Skeletal muscle satellite cell (primary cell): Measurements from ENCODE around the gene GEMIN4.
"Not testable (repeated sequence)": the region's sequence is repeated elsewhere in the genome, so short reads cannot be mapped to it uniquely, and the experiment has no call there.

ENCODE experiments used
- H3K27me3 ChIP-seq: 2 replicates; pipeline ENCODE4 v1.7.0; 2013; ENCODE audit warnings: low read length; ENCODE audit not compliant: control insufficient read depth, insufficient read depth
- H3K36me3 ChIP-seq: 2 replicates; pipeline ENCODE4 v1.7.0; 2013; ENCODE audit warnings: mild to moderate bottlenecking, control low read depth, low read length; ENCODE audit not compliant: insufficient read depth
- H3K4me1 ChIP-seq: 2 replicates; pipeline ENCODE4 v1.7.0; 2013; ENCODE audit warnings: low read length; ENCODE audit not compliant: control insufficient read depth, insufficient read depth
- H3K4me2 ChIP-seq: 2 replicates; pipeline ENCODE4 v1.7.0; 2013; ENCODE audit warnings: mild to moderate bottlenecking, low read length
- H3K4me3 ChIP-seq: 2 replicates; pipeline ENCODE4 v1.7.0; 2013; ENCODE audit warnings: low read length
- H3K9ac ChIP-seq: 2 replicates; pipeline ENCODE4 v1.7.0; 2013; ENCODE audit warnings: mild to moderate bottlenecking, low read depth, low read length, moderate library complexity
- H3K9me3 ChIP-seq: replicated peaks from 2 replicates; pipeline ENCODE4 v1.7.0; 2013; ENCODE audit warnings: mild to moderate bottlenecking, control low read depth, low read length

Gene GEMIN4

GRCh38 chr17:773467-774312 is 21.6 kb upstream of the GEMIN4 start:
- Histone ChIP-seq H3K9me3 (no peaks in the 10 kb centered on the region), H3K9ac (no peak overlapping the region), H3K4me2 (no peak overlapping the region), H3K27me3 (no peaks in the 10 kb centered on the region), H3K36me3 (peaks cover 78% of the 10 kb centered on the region), H3K4me3 (no peak overlapping the region), H3K4me1 (no peaks in the 10 kb centered on the region)

- Histone ChIP-seq H3K4me3 (no peak overlapping the region), H3K27me3 (no peaks in the 10 kb centered on the region), H3K9me3 (no peaks in the 10 kb centered on the region), H3K9ac (no peak overlapping the region), H3K4me1 (no peaks in the 10 kb centered on the region), H3K4me2 (no peak overlapping the region), H3K36me3 (peaks cover 72% of the 10 kb centered on the region)
These were observed 21.0 kb upstream of the GEMIN4 start for GRCh38 chr17:773016-773415.

GRCh38 chr17:767076-767475 is 15.0 kb upstream of the GEMIN4 start:
- no peak overlapping the region for H3K9ac ChIP-seq
- H3K36me3 ChIP-seq, result peaks cover 57% of the 10 kb centered on the region
- H3K4me1 ChIP-seq, result no peaks in the 10 kb centered on the region
- H3K4me3 ChIP-seq, result no peak overlapping the region
- H3K9me3 ChIP-seq, result no peaks in the 10 kb centered on the region
- no peak overlapping the region for H3K4me2 ChIP-seq
- H3K27me3 ChIP-seq, result no peaks in the 10 kb centered on the region

- Histone ChIP-seq H3K4me2 (no peak overlapping the region), H3K36me3 (peaks cover 58% of the 10 kb centered on the region), H3K9ac (no peak overlapping the region), H3K4me1 (no peaks in the 10 kb centered on the region), H3K4me3 (no peak overlapping the region), H3K9me3 (no peaks in the 10 kb centered on the region), H3K27me3 (no peaks in the 10 kb centered on the region)
These were observed 8.3 kb upstream of the GEMIN4 start for GRCh38 chr17:760371-760770.

GRCh38 chr17:759964-760363 is 7.9 kb upstream of the GEMIN4 start:
- Histone ChIP-seq H3K36me3 (peaks cover 54% of the 10 kb centered on the region), H3K27me3 (no peaks in the 10 kb centered on the region), H3K4me1 (no peaks in the 10 kb centered on the region), H3K9ac (no peak overlapping the region), H3K4me3 (no peak overlapping the region), H3K9me3 (no peaks in the 10 kb centered on the region), H3K4me2 (no peak overlapping the region)

- not testable (repeated sequence) for H3K9ac ChIP-seq, H3K27me3 ChIP-seq, H3K4me3 ChIP-seq, H3K9me3 ChIP-seq, H3K4me2 ChIP-seq, H3K4me1 ChIP-seq
- peaks cover 28% of the 10 kb centered on the region for H3K36me3 ChIP-seq
These were observed 4.0 kb upstream of the GEMIN4 start for GRCh38 chr17:756010-756567.

GRCh38 chr17:755319-755961 is 3.4 kb upstream of the GEMIN4 start:
- H3K9me3 ChIP-seq, H3K4me2 ChIP-seq, H3K27me3 ChIP-seq, H3K4me3 ChIP-seq, H3K9ac ChIP-seq: not testable (repeated sequence)
- Histone ChIP-seq H3K36me3 (peaks cover 22% of the 10 kb centered on the region), H3K4me1 (peaks cover 16% of the 10 kb centered on the region)

- peaks cover 10% of the 10 kb centered on the region for H3K36me3 ChIP-seq
- no peak overlapping the region for H3K4me2 ChIP-seq
- H3K9ac ChIP-seq, result no peak overlapping the region
- H3K27me3 ChIP-seq, result no peaks in the 10 kb centered on the region
- no peaks in the 10 kb centered on the region for H3K9me3 ChIP-seq
- H3K4me3 ChIP-seq, result no peak overlapping the region
- H3K4me1 ChIP-seq, result peaks cover 18% of the 10 kb centered on the region
These were observed 1.4 kb upstream of the GEMIN4 start for GRCh38 chr17:753418-753817.

GRCh38 chr17:752620-753219 is 656 bp upstream of the GEMIN4 start:
- H3K4me1 ChIP-seq, result peaks cover 18% of the 10 kb centered on the region
- H3K4me2 ChIP-seq, result peak overlapping the region; percentile 93
- H3K4me3 ChIP-seq, result peak overlapping the region; percentile 83
- peaks cover 15% of the 10 kb centered on the region for H3K36me3 ChIP-seq
- no peaks in the 10 kb centered on the region for H3K9me3 ChIP-seq
- H3K9ac ChIP-seq, result peak overlapping the region; percentile 92
- H3K27me3 ChIP-seq, result no peaks in the 10 kb centered on the region

- Histone ChIP-seq H3K9me3 (no peaks in the 10 kb centered on the region), H3K4me1 (peaks cover 18% of the 10 kb centered on the region), H3K4me3 (peak overlapping the region; percentile 83), H3K27me3 (no peaks in the 10 kb centered on the region), H3K4me2 (peak overlapping the region; percentile 93), H3K9ac (peak overlapping the region; percentile 92), H3K36me3 (peaks cover 20% of the 10 kb centered on the region)
These were observed 629 bp downstream of the GEMIN4 start for GRCh38 chr17:751269-752001.

GRCh38 chr17:750431-751037 is 1.5 kb downstream of the GEMIN4 start:
- Histone ChIP-seq H3K36me3 (peaks cover 27% of the 10 kb centered on the region), H3K4me2 (peak overlapping the region; percentile 93), H3K9me3 (no peaks in the 10 kb centered on the region), H3K4me3 (peak overlapping the region; percentile 83), H3K27me3 (no peaks in the 10 kb centered on the region), H3K9ac (peak overlapping the region; percentile 92), H3K4me1 (peaks cover 18% of the 10 kb centered on the region)
